Effector memory CD8-positive, alpha-beta T cell (primary cell): ENCODE data around the gene KCTD15.
A peak's percentile ranks its signal among the peaks of the same experiment; 100 is the strongest.

Source experiments
- ATAC-seq: fragments of 150-1000 bp; cut with Tn5 transposase; replicated peaks from 2 replicates; pipeline ENCODE4 v1.10.0; 2021; ENCODE audit warnings: mild to moderate bottlenecking, moderate library complexity
- DNase-seq, 3 experiments: peaks; one replicate each; pipeline ENCODE4 v3.0.0; 2021
- H3K27ac Mint-ChIP-seq, 2 donors: one replicate each; pipeline ENCODE4 v1.8.0; 2022; ENCODE audit warnings: mild to moderate bottlenecking in 2 of 2, mixed read lengths in 2 of 2, moderate library complexity in 2 of 2
- H3K27me3 Mint-ChIP-seq, 2 donors: one replicate each; pipeline ENCODE4 v1.8.0; 2022; ENCODE audit warnings: mixed read lengths in 2 of 2
- H3K36me3 Mint-ChIP-seq: one replicate; pipeline ENCODE4 v1.8.0; 2022; ENCODE audit warnings: mild to moderate bottlenecking, moderate library complexity, mixed read lengths; ENCODE audit not compliant: insufficient read depth
- H3K4me1 Mint-ChIP-seq, 2 donors: one replicate each; pipeline ENCODE4 v1.8.0; 2022; ENCODE audit warnings: low read depth in 2 of 2, mixed read lengths in 2 of 2
- H3K4me3 Mint-ChIP-seq, 2 donors: one replicate each; pipeline ENCODE4 v1.8.0; 2022; ENCODE audit warnings: mild to moderate bottlenecking in 2 of 2, mixed read lengths in 2 of 2, moderate library complexity in 2 of 2
- H3K9me3 Mint-ChIP-seq, 2 donors: one replicate each; pipeline ENCODE4 v1.8.0; 2022; ENCODE audit warnings: mixed read lengths in 2 of 2

The KCTD15 gene

DNA sequence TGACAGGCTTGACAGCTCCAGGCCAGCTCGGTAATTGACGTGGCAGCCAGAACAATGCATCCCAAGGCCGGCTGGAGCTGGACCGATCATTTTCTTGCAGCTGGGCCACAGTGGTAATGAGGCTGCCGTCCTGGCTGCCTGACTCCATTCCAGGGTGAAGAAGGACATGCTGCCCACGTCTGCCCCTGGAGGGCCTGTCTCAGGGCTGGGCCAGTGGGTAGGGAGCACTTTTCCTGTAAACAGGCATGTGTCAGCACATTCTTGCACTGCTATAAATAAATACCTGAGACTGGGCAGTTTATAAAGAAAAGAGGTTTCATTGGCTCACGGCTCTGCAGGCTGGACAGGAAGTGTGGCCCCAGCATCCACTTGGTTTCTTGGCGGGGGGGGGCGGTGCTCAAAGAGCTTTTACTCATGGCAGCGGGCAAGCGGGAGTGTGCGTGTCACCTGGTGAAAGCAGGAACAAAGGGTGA is 38.1 kb upstream of the KCTD15 start:
- ATAC-seq (no peak), DNase-seq (no peak)
- Mint-ChIP-seq H3K4me3 (no peak overlapping the region), H3K4me1 (no peaks in the 10 kb centered on the region), H3K27me3 (peaks cover 13 to 76% of the 10 kb centered on the region in 2 donors), H3K36me3 (peaks cover 3% of the 10 kb centered on the region), H3K27ac (no peak overlapping the region), H3K9me3 (no peaks in the 10 kb centered on the region)

GRCh38 chr19:33759356-33759755 is 37.3 kb upstream of the KCTD15 start:
- no peaks in the 10 kb centered on the region for H3K4me1 Mint-ChIP-seq
- H3K4me3 Mint-ChIP-seq: no peak overlapping the region
- ATAC-seq: no peak
- no peak overlapping the region for H3K27ac Mint-ChIP-seq
- peaks cover 13 to 70% of the 10 kb centered on the region in 2 donors for H3K27me3 Mint-ChIP-seq
- no peaks in the 10 kb centered on the region for H3K9me3 Mint-ChIP-seq
- peaks cover 3% of the 10 kb centered on the region for H3K36me3 Mint-ChIP-seq
- no peak for DNase-seq

- no peaks in the 10 kb centered on the region for H3K4me1 Mint-ChIP-seq
- ATAC-seq (no peak), DNase-seq (no peak)
- no peak overlapping the region for H3K4me3 Mint-ChIP-seq
- H3K36me3 Mint-ChIP-seq: peaks cover 3% of the 10 kb centered on the region
- no peak overlapping the region for H3K27ac Mint-ChIP-seq
- no peaks in the 10 kb centered on the region for H3K9me3 Mint-ChIP-seq
- peaks cover 15 to 79% of the 10 kb centered on the region in 2 donors for H3K27me3 Mint-ChIP-seq
Measured at GRCh38 chr19:33763633-33764371, 32.9 kb upstream of the KCTD15 start.

GRCh38 chr19:33766623-33767022 is 30.0 kb upstream of the KCTD15 start:
- no peak for ATAC-seq
- peaks cover 23 to 84% of the 10 kb centered on the region in 2 donors for H3K27me3 Mint-ChIP-seq
- H3K27ac Mint-ChIP-seq: no peak overlapping the region
- H3K9me3 Mint-ChIP-seq: no peaks in the 10 kb centered on the region
- no peak overlapping the region for H3K4me3 Mint-ChIP-seq
- no peak for DNase-seq
- H3K36me3 Mint-ChIP-seq: peaks cover 3% of the 10 kb centered on the region
- H3K4me1 Mint-ChIP-seq: no peaks in the 10 kb centered on the region

GRCh38 chr19:33767898-33768413 is 28.7 kb upstream of the KCTD15 start:
- H3K27ac Mint-ChIP-seq: no peak overlapping the region
- no peak overlapping the region for H3K4me3 Mint-ChIP-seq
- DNase-seq (no peak), ATAC-seq (no peak)
- no peaks in the 10 kb centered on the region for H3K4me1 Mint-ChIP-seq
- peaks cover 3% of the 10 kb centered on the region for H3K36me3 Mint-ChIP-seq
- peaks cover 23 to 72% of the 10 kb centered on the region in 2 donors for H3K27me3 Mint-ChIP-seq
- H3K9me3 Mint-ChIP-seq: no peaks in the 10 kb centered on the region

DNA sequence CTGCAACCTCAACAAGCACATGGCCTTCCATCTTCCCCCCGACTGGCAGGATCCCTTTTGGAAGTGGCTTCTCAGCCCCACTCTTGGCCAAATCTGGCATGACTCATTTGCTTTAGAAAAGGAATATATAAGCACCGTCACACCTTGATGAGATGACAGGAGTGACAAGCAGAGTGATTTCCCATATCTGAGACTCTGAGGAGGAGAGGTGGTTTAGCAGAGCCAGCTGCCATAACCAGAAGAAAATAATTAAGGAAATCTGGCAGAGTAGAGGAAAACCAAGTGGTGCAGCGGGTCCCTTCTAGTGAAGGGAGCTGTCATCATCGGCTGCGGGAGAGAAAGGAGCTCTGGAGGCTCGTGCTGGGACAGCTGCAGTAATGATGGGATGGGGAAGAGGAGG is 27.5 kb upstream of the KCTD15 start:
- DNase-seq (no peak), ATAC-seq (no peak)
- Mint-ChIP-seq H3K9me3 (no peaks in the 10 kb centered on the region), H3K4me3 (no peak overlapping the region), H3K27me3 (peaks cover 23 to 66% of the 10 kb centered on the region in 2 donors), H3K27ac (no peak overlapping the region), H3K36me3 (no peaks in the 10 kb centered on the region), H3K4me1 (no peaks in the 10 kb centered on the region)

DNA sequence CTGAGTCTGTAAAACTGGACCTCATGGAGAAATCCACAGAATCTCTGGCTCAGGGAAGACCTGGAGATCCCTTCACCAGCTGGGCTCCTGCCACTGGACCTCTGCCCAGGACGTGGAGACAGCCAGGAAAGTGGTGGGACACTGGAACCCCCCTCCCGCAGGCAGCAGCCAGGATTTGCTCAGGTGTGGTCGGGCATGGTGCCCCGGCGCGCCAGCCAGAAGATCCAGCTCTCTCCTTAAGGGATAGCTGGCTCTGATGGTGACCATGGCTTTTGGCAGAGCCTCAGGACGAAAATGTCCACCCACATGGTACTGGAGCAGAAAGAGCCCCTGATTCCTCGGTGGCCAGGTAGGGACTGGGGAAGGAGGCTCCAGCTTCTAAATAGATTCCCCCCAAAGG is 26.6 kb upstream of the KCTD15 start:
- Mint-ChIP-seq H3K36me3 (no peaks in the 10 kb centered on the region), H3K9me3 (no peaks in the 10 kb centered on the region), H3K27ac (no peak overlapping the region), H3K4me1 (no peaks in the 10 kb centered on the region), H3K27me3 (peaks cover 23 to 60% of the 10 kb centered on the region in 2 donors), H3K4me3 (no peak overlapping the region)
- ATAC-seq: no peak
- DNase-seq: no peak

- ATAC-seq: peak; percentile 58
- Mint-ChIP-seq H3K4me1 (no peaks in the 10 kb centered on the region), H3K4me3 (no peak overlapping the region), H3K36me3 (no peaks in the 10 kb centered on the region), H3K27me3 (peaks cover 25 to 60% of the 10 kb centered on the region in 2 donors), H3K9me3 (no peaks in the 10 kb centered on the region), H3K27ac (no peak overlapping the region)
- DNase-seq: peak; percentile 56 to 61 (median 60)
Measured at GRCh38 chr19:33771384-33772101, 25.1 kb upstream of the KCTD15 start.

- Mint-ChIP-seq H3K27ac (no peak overlapping the region), H3K36me3 (no peaks in the 10 kb centered on the region), H3K27me3 (peaks cover 19 to 53% of the 10 kb centered on the region in 2 donors), H3K9me3 (no peaks in the 10 kb centered on the region), H3K4me3 (no peak overlapping the region), H3K4me1 (no peaks in the 10 kb centered on the region)
- DNase-seq (no peak), ATAC-seq (no peak)
Measured at GRCh38 chr19:33772102-33772857, 24.4 kb upstream of the KCTD15 start.

- no peaks in the 10 kb centered on the region for H3K36me3 Mint-ChIP-seq
- no peak overlapping the region for H3K4me3 Mint-ChIP-seq
- H3K27ac Mint-ChIP-seq: no peak overlapping the region
- no peak for ATAC-seq
- H3K27me3 Mint-ChIP-seq: peaks cover 19 to 47% of the 10 kb centered on the region in 2 donors
- DNase-seq: no peak
- H3K9me3 Mint-ChIP-seq: no peaks in the 10 kb centered on the region
- no peaks in the 10 kb centered on the region for H3K4me1 Mint-ChIP-seq
Measured at GRCh38 chr19:33772858-33773180, 23.9 kb upstream of the KCTD15 start.

- no peak overlapping the region for H3K4me3 Mint-ChIP-seq
- no peak overlapping the region for H3K27ac Mint-ChIP-seq
- no peaks in the 10 kb centered on the region for H3K9me3 Mint-ChIP-seq
- H3K4me1 Mint-ChIP-seq: peaks cover 3 to 7% of the 10 kb centered on the region in 2 donors
- no peaks in the 10 kb centered on the region for H3K36me3 Mint-ChIP-seq
- ATAC-seq (no peak), DNase-seq (no peak)
- H3K27me3 Mint-ChIP-seq: peaks cover 26 to 49% of the 10 kb centered on the region in 2 donors
Measured at GRCh38 chr19:33773704-33774624, 22.7 kb upstream of the KCTD15 start.

DNA sequence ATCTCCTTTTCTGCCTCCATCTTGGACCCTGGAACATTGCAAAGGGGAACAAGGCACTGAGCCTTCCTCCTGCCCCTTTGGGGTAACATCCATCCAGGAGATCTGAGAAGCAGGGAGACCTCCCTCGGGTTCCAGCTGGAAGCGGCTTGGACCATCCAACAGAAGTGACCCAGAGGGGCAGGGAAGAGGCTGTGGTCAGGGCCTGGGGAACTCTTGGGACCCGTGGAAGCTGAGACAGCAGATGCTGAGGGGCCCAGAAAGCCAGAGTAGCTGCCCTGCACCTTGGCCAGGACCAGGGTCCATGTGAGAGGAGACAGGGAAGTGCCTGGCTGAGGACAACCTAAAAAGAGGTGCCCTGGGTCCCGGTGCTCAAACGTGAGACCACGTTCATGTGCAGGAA is 21.9 kb upstream of the KCTD15 start:
- Mint-ChIP-seq H3K4me1 (peaks cover 3 to 11% of the 10 kb centered on the region in 2 donors), H3K27me3 (peaks cover 26 to 49% of the 10 kb centered on the region in 2 donors), H3K4me3 (no peak overlapping the region), H3K36me3 (no peaks in the 10 kb centered on the region), H3K9me3 (no peaks in the 10 kb centered on the region), H3K27ac (no peak overlapping the region)
- no peak for ATAC-seq
- no peak for DNase-seq
